ENCODE measurements around the gene BTG3.

Gene BTG3

DNA sequence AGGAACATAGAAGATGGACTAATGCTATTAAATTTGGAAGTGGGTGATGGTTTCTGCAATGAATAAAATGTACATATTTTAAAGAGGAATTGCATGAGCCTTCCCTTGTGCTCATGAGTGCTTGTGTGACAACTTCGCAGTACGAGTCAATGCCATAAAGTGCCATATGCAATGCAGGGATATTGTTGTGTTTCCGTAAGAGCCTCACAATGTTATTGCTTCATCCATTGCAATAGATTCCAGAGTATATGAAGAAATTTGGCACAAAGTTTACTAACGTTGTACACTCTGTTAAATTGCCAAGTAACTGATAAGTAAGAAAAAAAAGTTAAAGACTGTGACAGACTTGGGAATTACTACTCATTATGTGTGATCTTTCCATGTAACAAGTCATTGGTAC, 22.3 kb downstream of the BTG3 start:
- in situ Hi-C loops (cut with HindIII; ENCODE audit: low sequenced_read_pairs), result no loop called here

DNA sequence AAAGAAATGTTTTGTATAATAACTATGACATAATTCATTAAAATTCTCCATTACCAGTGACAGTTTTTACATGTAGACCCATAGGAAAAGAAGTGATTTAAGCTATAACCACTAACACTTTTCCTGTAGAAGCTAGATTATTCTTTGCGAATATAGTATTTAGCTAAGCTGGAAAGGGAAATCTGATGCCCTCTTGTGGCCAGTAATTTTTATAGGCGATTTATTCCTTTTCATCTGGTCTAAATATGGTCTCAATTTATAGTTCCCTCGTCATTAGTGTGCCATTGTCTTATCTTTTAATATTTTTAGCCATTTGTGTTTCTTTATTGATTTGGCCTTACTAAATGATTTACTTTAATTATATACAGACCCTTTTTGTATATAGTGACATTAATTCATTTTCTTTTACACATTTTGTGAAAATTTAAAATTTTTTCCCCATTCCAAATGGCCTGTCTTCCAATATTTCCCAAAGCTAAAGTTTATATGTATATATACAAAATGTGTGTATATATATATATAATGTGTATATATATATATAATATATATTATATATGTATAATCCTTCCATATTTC, 26.7 kb downstream of the BTG3 start:
- in situ Hi-C loops (cut with HindIII; ENCODE audit: low sequenced_read_pairs), result no loop called here

DNA sequence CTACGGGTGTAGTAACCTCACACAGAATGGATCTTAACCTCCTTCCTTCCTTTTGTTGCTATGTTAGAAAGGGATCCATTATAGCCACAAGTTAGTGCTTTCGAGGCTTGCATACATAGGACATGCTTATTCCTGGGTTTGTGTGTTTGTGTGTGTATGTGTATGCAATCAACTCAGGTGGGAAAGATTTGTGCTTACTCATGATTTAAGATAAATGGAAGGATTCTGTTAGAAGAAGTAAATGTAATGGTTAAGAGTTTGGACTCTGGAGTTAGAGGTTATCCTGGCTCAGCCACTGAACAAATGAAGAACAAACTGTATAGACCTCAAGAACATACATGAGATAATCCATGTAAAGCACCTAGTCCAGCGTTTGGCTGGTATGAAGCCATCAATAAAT, 28.8 kb downstream of the BTG3 start:
- in situ Hi-C loops (cut with HindIII; ENCODE audit: low sequenced_read_pairs), result no loop called here

DNA sequence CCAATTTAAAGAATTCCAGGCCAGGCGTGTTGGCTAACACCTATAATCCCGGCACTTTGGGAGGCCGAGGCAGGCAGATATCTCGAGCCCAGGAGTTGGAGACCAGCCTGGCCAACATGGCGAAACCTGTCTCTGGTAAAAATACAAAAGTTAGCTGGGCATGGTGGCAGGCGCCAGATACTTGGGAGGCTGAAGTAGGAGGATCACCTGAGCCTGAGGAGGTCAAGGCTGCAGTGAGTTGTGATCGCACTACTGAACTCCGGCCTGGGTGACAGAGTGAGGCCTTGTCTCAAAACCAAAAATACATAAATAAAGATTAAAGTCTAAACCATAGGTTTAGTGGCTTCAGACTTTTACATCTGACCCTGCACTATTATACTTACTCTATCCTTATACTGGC, 32.4 kb downstream of the BTG3 start:
- in situ Hi-C loops (cut with HindIII; ENCODE audit: low sequenced_read_pairs), result no loop called here

DNA sequence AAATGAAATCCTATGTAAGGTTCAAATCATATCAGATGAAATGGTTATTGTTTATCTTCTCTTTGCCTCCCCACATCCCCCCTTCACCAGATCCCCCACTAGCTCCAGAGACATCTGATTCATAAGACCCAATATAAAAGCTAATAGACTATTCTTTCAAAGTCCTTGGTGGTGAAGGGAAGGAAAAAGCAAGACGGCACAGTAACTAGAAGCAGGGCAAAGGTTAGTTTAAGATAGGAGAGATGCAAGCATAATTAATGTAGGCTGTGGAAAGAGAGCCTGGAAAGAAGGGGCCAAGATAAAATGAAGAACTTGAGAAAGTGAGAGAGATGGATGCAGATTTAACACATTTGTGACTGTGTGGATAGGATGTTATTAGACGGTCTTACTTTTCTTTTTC, 33.8 kb downstream of the BTG3 start:
- in situ Hi-C loops (cut with HindIII; ENCODE audit: low sequenced_read_pairs), result no loop called here

DNA sequence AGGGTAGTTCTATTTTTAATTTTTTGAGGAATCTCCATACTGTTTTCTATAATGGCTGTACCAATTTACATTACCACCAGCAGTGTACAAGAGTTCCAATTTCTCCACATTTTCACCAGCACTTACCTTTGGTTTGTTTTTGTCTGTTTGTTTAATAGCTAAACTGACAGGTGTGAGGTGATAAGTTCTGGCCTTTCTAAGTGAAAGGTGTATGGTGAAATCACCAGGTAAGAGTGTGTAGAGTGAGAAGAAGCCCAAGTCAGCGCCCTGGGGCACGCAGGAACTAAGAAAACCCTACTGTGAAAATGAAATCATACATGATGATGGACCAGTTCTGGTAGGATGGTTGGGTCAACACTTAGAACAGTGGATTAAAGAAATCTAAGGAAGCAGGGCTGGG, 34.5 kb downstream of the BTG3 start:
- in situ Hi-C loops (cut with HindIII; ENCODE audit: low sequenced_read_pairs), result no loop called here

DNA sequence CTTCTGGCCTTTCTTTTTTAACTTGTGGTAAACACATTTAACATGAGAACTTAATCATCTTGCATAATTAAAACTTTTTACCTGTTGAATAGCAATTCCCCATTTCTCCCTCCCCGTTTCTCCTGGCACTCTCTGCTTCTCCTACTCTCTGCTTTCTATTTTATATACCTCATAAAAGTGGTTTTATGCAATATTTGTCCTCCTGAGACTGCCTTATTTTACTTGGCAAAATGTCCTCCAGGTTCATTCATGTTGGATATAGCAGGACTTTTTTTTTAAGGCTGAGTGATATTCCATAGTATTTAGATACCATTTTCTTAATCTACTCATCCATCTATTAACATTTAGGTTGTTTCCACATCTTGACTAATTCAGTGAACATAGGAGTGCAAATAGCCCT, 35.0 kb downstream of the BTG3 start:
- in situ Hi-C loops (cut with HindIII; ENCODE audit: low sequenced_read_pairs), result no loop called here

DNA sequence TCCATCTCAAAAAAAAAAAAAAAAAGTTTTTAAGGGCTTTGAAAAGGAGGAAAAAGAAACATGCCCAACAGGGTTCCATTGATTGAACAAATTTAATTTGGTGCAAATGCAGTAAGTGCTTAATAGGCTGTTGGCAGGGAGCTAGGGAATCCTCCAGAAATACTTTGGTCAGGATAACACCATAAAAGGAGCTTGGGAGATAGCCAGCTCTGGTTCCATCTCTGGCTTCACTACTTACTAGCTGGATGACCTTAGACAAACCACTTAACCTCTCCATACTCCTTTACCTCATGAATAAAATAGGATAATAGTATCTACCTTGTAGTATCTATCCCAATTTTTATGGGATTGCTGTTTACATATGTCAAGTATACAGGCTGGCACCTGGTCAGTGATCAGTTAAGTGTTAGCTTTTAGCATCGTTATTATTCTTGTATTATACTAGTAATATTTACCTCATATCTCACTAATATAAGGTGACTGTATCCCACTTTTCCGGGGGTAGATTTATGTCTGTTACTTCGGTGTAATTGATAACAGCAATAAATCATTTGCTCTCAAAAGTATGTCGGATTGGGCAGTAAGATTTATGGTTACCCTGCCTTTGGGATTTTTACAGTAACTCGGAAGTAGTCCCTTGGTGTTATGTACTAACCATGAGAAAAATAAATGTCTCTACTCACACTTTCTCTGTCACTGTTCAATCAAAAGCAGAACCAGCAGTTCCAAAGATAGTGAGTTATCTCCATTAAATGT, 36.4 kb downstream of the BTG3 start:
- in situ Hi-C loops (cut with HindIII; ENCODE audit: low sequenced_read_pairs), result no loop called here

DNA sequence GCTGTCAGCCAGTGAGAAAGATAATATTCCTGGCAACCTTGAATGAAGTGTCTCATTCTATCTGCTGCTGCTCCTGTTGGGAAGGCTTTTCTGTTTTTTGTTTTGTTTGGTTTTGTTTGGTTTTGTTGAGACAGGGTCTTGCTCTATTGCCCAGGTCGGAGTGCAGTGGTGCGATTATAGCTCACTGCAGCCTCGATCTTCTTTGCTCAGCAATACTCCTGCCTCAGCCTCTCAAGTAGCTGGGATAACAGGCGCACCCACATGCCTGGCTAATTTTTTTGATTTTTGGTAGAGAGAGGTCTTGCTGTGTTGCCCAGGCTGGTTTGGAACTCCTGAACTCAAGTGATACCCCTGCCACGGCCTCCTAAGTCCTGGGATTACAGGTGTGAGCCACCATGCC, 37.6 kb downstream of the BTG3 start:
- in situ Hi-C loops (cut with HindIII; ENCODE audit: low sequenced_read_pairs), result no loop called here

DNA sequence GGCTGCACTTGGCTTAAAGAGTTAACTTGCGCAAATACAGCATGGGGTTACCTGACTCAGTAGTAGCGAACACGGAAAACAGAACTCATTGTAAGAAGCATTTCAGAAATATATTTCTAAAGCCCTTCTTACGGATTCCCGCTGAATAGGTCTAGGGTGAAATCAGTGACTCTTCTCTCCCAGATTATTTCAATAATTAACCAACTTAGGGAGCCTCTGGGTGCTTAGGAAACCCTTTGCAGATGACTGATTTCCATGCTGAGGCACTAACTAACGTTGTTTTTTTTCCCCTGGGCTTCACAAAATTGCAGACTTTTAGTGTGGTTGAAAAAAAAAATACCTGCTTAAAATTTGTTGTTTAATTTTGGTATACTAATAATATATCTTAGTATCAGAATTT, 40.3 kb downstream of the BTG3 start:
- in situ Hi-C loops (cut with HindIII; ENCODE audit: low sequenced_read_pairs), result loop anchor here (25.0 kb wide), 1 partner anchor 185 kb away; no protein-coding TSS in a partner anchor

DNA sequence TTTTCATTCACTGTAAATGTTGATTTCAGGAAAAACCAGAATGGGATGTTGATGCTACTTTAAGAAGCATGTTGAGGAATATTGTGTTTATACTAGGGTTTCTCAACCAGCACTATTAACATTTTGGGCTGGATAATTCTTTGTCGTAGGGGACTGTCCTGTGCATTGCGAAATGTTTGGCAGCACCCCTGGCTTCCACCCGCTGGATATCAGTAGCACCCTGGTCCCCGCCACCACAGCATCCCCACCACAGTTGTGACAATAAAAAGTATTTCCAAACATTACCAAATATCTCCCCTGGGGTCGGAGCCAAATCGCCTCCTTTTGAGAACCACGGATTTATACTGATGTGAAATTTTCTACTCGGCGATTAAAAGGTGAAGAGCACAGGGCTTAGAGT, 41.9 kb downstream of the BTG3 start:
- in situ Hi-C loops (cut with HindIII; ENCODE audit: low sequenced_read_pairs), result loop anchor here (25.0 kb wide), 1 partner anchor 183 kb away; no protein-coding TSS in a partner anchor

DNA sequence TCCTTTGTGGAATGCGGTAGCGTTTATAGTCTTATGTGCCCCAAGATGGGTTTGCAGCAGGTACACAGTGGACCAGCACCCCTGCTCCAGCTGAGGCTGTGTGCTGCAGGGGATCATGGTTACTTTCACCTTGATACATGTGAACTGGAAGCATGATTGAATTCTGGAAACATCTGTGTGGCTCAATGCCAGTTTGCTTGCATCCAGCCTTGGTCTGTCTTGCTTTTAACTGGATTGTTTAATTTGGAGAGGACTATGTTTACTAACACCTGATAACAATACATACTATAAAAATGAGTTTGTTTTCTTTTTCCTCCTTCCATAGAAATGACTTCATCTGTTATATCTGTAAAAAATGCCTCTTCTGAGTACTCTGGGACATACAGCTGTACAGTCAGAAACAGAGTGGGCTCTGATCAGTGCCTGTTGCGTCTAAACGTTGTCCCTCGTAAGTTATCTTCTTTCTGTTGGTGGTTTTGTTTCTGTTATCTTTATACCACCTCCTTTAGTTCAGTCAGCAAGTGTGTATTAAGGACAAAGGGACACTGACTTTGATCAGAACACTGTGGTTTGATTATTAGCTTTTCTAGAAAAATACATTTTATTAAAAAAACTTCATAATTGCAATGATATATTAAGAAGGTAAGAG, 52.2 kb downstream of the BTG3 start:
- in situ Hi-C loops (cut with HindIII; ENCODE audit: low sequenced_read_pairs), result loop anchor here (25.0 kb wide), 1 partner anchor 173 kb away; no protein-coding TSS in a partner anchor

DNA sequence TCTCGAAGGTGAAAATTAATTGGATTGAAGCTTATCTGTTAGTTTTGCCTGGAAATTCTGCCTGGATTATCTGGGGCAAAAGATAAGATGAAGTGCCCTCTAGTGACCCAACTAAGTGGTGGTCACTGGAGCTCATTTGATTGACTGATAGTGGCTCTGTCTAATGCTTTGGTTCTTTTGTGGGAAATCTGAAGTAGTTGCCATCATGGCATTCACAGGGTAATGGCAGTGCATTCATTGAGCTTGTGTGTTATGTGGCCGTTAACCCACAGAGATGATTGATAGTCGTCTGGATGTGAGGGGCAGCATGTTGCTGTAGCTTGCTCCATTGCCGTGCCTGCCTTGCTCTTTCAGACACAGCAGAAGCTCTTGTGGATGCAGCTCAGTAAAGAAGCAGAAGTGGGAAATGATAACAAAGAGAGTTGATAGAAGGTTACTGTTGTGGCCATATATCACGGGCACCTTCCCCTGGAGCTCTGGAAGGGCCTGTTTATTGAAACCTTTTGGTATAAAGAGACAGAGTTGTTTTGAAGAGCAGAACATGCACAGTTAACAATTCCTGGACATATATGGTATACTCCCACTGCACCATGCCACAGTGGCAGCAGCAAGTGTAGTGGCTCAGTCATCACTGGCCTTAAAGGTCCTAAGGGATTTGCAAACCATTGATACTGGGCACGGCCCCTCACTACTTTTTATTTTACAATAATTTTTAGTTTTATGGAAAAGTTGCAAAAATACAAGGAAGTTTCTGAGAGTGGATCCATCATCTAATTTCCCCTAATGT, 57.8 kb downstream of the BTG3 start:
- in situ Hi-C loops (cut with HindIII; ENCODE audit: low sequenced_read_pairs), result loop anchor here (25.0 kb wide), 1 partner anchor 168 kb away; no protein-coding TSS in a partner anchor

DNA sequence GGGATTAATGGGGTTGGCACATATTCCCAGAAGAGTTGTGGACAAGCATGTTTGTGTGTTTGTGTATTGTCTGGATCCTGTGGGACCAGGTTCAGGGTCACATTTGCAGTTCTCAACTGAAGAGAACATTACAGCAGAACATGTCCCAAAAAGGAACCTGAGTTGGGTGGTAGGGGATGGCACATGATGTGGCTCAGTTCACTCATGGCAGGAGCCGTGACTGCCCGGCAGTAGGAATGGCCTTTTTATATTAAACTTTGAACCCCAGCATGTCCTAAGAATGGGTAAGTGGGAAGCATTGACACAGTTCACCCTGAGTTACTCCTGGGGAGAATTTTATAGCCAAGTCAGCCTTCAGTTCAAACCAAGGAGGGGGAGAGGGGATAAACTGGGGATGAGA, 58.6 kb downstream of the BTG3 start:
- in situ Hi-C loops (cut with HindIII; ENCODE audit: low sequenced_read_pairs), result loop anchor here (25.0 kb wide), 1 partner anchor 167 kb away; no protein-coding TSS in a partner anchor

DNA sequence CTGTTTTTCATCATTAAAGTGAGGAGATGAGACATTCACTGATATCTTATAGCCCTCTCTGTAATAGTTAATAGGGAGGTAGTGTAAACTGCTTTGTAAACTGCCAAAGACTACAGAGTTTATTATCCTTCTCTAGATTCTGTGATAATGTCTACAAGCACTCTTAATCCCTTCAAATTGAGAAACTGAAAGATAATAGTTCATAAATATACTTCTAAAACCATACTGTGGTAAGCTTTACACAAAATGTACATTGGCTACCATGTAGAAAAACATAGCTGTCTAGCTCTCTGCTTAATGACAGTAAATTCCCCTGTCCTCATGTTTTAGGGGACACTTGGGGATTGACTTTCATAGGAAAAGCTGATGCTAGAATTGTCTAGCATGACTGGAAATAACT, 60.3 kb downstream of the BTG3 start:
- in situ Hi-C loops (cut with HindIII; ENCODE audit: low sequenced_read_pairs), result loop anchor here (25.0 kb wide), 1 partner anchor 165 kb away; no protein-coding TSS in a partner anchor

DNA sequence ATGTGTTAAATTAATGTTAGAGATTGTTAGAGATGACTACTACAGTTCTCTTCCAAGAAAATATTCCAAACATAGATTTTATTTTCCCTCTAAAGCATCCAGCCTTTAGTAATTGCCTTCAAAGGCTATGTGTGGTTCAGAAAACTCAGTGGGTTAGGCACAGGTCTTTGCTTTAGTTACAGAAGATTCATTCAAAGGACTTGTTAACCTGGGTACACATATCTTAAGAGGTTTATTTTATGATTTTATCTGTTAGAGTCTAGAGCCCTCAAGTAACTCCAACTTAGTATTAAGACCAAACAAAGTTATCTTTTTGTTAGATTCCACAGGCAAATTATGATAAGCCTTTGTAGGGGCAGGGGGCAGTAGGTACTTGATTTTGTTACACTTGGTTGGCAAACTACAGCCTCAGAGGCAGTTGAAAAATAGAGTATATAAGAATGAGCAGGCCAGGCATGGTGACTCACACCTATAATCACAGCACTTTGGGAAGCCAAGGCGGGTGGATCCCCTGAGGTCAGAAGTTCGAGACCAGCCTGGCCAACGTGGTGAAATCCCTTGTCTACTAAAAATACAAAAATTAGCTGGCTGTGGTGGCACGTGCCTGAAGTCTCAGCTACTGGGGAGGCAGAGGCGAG, 61.9 kb downstream of the BTG3 start:
- in situ Hi-C loops (cut with HindIII; ENCODE audit: low sequenced_read_pairs), result loop anchor here (25.0 kb wide), 1 partner anchor 163 kb away; no protein-coding TSS in a partner anchor

DNA sequence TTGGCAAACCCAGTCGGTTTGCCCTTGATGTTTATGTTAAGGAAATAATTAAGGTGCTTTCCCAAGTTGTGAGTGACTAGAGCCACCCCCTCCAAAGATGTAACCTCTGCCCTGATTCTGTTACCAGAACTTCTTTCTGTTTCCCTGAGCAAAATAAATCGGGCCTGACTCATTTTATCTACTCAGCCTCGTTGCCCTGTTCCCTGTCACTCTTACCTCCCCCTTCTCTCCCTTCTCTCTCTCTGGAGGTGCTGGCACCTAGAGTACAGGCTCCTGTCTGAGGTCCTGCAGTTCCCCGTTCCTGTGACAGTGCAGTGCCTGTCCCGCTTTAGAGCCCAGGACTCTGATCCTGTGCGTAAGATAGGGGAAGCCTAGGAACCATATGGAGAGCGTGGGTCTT, 64.4 kb downstream of the BTG3 start:
- in situ Hi-C loops (cut with HindIII; ENCODE audit: low sequenced_read_pairs), result no loop called here

DNA sequence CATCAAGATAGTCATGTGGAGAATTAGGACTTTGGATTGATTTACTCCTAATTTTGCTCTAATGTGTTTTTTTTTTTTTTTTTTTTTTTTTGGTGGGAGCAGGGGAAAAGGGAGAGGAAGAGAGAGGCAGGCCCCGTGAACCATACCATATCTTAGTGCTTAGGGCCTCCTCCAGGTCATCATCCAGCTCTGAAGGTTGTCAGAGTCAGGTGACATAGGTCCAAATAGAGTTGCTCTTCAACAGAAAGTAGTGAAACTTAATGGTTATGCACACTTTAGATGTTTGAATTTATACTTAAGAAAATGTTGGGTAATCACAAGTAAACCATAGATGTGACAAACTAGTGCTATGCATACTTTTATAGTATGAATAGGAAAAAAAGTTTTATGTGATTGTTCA, 67.7 kb downstream of the BTG3 start:
- in situ Hi-C loops (cut with HindIII; ENCODE audit: low sequenced_read_pairs), result no loop called here
